Measurements from ENCODE around the gene CA4.
A peak's percentile ranks its signal among the peaks of the same experiment; 100 is the strongest.

CA4 gene

GRCh38 chr17:60134396-60135150 lies 15.2 kb upstream of the CA4 start:
- DNase-seq, result peak; percentile 13

- peak; percentile 94 for DNase-seq
These were observed 14.4 kb upstream of the CA4 start for GRCh38 chr17:60135151-60135950.

GRCh38 chr17:60135951-60136666 lies 13.7 kb upstream of the CA4 start:
- no peak for DNase-seq

- DNase-seq, result no peak
These were observed 12.0 kb upstream of the CA4 start for GRCh38 chr17:60137731-60138130.

- no peak for DNase-seq
These were observed 10.9 kb upstream of the CA4 start for GRCh38 chr17:60138769-60139437.

GRCh38 chr17:60139438-60140285 lies 10.1 kb upstream of the CA4 start:
- no peak for DNase-seq

- DNase-seq, result no peak
These were observed 8.4 kb upstream of the CA4 start for GRCh38 chr17:60141111-60142018.

GRCh38 chr17:60142872-60143499 lies 6.8 kb upstream of the CA4 start:
- peak; percentile 81 for DNase-seq

- DNase-seq, result peak; percentile 10
These were observed 4.5 kb upstream of the CA4 start for GRCh38 chr17:60145006-60145935.

GRCh38 chr17:60146206-60146605 lies 3.6 kb upstream of the CA4 start:
- no peak for DNase-seq

- no peak for DNase-seq
These were observed 2.1 kb upstream of the CA4 start for GRCh38 chr17:60147553-60148223.

GRCh38 chr17:60148373-60148772 lies 1.4 kb upstream of the CA4 start:
- peak; percentile 25 for DNase-seq

- DNase-seq, result no peak
These were observed 1.6 kb downstream of the CA4 start for GRCh38 chr17:60151355-60151754.

GRCh38 chr17:60153606-60154390 lies 4.0 kb downstream of the CA4 start:
- DNase-seq, result no peak

- no peak for DNase-seq
These were observed 5.0 kb downstream of the CA4 start for GRCh38 chr17:60154616-60155426.

GRCh38 chr17:60155427-60155814 lies 5.6 kb downstream of the CA4 start:
- DNase-seq, result no peak

GRCh38 chr17:60155815-60156214 lies 6.0 kb downstream of the CA4 start:
- no peak for DNase-seq
